Measurements from ENCODE around the gene CARMIL1.

DNA sequence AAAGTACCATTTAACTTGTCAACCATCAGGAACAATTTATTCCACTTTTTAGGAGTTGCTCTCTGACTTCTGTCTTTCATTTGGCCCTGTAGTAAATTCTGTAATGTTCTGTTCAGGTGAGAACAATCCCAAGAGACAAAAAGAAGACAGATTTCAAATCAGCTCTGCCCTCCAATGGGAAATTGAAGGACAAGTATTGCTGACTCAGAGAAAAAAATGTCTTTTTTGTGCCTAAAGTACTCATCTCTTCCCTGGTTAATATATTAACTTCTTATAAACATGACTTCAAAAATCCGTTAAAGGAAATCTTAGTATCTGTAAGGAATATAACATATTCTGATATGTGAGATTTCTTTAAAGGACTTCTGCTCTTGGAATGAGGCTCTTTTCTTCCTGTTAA lies 334.2 kb downstream of the CARMIL1 start:
- TF ChIP-seq, protein P1, sequence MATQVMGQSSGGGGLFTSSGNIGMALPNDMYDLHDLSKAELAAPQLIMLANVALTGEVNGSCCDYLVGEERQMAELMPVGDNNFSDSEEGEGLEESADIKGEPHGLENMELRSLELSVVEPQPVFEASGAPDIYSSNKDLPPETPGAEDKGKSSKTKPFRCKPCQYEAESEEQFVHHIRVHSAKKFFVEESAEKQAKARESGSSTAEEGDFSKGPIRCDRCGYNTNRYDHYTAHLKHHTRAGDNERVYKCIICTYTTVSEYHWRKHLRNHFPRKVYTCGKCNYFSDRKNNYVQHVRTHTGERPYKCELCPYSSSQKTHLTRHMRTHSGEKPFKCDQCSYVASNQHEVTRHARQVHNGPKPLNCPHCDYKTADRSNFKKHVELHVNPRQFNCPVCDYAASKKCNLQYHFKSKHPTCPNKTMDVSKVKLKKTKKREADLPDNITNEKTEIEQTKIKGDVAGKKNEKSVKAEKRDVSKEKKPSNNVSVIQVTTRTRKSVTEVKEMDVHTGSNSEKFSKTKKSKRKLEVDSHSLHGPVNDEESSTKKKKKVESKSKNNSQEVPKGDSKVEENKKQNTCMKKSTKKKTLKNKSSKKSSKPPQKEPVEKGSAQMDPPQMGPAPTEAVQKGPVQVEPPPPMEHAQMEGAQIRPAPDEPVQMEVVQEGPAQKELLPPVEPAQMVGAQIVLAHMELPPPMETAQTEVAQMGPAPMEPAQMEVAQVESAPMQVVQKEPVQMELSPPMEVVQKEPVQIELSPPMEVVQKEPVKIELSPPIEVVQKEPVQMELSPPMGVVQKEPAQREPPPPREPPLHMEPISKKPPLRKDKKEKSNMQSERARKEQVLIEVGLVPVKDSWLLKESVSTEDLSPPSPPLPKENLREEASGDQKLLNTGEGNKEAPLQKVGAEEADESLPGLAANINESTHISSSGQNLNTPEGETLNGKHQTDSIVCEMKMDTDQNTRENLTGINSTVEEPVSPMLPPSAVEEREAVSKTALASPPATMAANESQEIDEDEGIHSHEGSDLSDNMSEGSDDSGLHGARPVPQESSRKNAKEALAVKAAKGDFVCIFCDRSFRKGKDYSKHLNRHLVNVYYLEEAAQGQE (IDR thresholded peaks at IDR 0.05; ENCODE audit: low read depth, low read length): no peak
- TF ChIP-seq, protein P2, sequence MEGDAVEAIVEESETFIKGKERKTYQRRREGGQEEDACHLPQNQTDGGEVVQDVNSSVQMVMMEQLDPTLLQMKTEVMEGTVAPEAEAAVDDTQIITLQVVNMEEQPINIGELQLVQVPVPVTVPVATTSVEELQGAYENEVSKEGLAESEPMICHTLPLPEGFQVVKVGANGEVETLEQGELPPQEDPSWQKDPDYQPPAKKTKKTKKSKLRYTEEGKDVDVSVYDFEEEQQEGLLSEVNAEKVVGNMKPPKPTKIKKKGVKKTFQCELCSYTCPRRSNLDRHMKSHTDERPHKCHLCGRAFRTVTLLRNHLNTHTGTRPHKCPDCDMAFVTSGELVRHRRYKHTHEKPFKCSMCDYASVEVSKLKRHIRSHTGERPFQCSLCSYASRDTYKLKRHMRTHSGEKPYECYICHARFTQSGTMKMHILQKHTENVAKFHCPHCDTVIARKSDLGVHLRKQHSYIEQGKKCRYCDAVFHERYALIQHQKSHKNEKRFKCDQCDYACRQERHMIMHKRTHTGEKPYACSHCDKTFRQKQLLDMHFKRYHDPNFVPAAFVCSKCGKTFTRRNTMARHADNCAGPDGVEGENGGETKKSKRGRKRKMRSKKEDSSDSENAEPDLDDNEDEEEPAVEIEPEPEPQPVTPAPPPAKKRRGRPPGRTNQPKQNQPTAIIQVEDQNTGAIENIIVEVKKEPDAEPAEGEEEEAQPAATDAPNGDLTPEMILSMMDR (IDR thresholded peaks at IDR 0.05): no peak
- no peak for TF ChIP-seq TAF1 (IDR thresholded peaks at IDR 0.05; ENCODE audit: borderline replicate concordance, low read depth, low read length)
- TF ChIP-seq, protein P3, sequence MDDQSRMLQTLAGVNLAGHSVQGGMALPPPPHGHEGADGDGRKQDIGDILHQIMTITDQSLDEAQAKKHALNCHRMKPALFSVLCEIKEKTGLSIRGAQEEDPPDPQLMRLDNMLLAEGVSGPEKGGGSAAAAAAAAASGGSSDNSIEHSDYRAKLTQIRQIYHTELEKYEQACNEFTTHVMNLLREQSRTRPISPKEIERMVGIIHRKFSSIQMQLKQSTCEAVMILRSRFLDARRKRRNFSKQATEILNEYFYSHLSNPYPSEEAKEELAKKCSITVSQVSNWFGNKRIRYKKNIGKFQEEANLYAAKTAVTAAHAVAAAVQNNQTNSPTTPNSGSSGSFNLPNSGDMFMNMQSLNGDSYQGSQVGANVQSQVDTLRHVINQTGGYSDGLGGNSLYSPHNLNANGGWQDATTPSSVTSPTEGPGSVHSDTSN (IDR thresholded peaks at IDR 0.05): no peak
- no peak for TF ChIP-seq NRF1 (IDR thresholded peaks at IDR 0.05; ENCODE audit: low read depth, low read length)
- TF ChIP-seq YY1 (IDR thresholded peaks at IDR 0.05; ENCODE audit: low read depth): no peak
- TF ChIP-seq RFX5 (IDR thresholded peaks at IDR 0.05; ENCODE audit: low read length): no peak
- TF ChIP-seq RCOR1 (IDR thresholded peaks at IDR 0.05; ENCODE audit: low read length): no peak
- no peak for TF ChIP-seq JUND (IDR thresholded peaks at IDR 0.05)
- no peak for TF ChIP-seq ELF1 (IDR thresholded peaks at IDR 0.05)
- TF ChIP-seq GATA2 (CRISPR knock-in tag; IDR thresholded peaks at IDR 0.05): no peak
- no peak for TF ChIP-seq SIN3A (IDR thresholded peaks at IDR 0.05; ENCODE audit: borderline replicate concordance, low read depth, low read length)
- no peak for TF ChIP-seq CHD2 (IDR thresholded peaks at IDR 0.05; ENCODE audit: low read length, partially characterized antibody)
- no peak for TF ChIP-seq POLR2AphosphoS5 (IDR thresholded peaks at IDR 0.05; ENCODE audit: low read depth, low read length)
